ENCODE results near the gene NELL2.

DNA sequence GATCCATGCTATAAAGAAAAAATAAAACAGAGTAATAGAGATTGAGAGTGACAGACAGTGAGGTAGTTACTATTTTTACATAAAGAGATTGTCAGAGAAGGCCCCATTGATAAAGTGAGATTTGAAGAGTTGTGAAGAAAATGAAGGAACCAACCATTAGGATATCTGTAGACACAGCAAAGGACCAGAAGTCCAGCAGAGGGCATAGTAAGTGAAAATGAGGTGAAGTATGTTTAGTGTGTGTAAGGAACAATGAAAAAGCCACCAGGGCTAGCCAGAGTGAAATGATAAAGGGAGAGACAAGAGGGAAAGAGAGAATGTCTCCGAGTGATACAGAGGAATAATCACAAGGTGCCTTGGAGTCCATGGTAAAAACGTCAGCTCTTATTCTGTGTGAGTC, 411.0 kb downstream of the NELL2 start:
- no peak for TF ChIP-seq CTCF (IDR thresholded peaks at IDR 0.05; ENCODE audit: low read depth, low read length, poor library complexity, severe bottlenecking)
- TF ChIP-seq EZH2phosphoT487 (IDR thresholded peaks at IDR 0.05; ENCODE audit: borderline replicate concordance, low read length), result no peak

All from DOHH2 (cell line).